BJ (cell line): Measurements from ENCODE around the gene TSKU. TPM values are rescaled to one million over a fixed set of nuclear protein-coding genes. Genes with fewer than 3 reads are reported as not detected.

Experiments used
- CTCF ChIA-PET: fragments of 350-600 bp; formaldehyde crosslinking; extraction: SDS; loops from one replicate; lab custom pipeline; 2021; ENCODE audit warnings: antibody characterized with exemption, inconsistent platforms; lab: Yijun Ruan, JAX
- POLR2A ChIA-PET: fragments of 300-600 bp; sonication (Branson Sonifier 250); formaldehyde crosslinking; extraction: SDS; loops from one replicate; lab custom pipeline; 2021; ENCODE audit warnings: antibody characterized with exemption; lab: Charles Lee
- DNase-seq: peaks from one replicate; pipeline ENCODE4 v3.0.0-alpha.2; 2011; ENCODE audit warnings: low read depth
- H3K27me3 ChIP-seq: 2 replicates; pipeline ENCODE4 v1.6.0; 2011; ENCODE audit warnings: low read length; ENCODE audit not compliant: control insufficient read depth, insufficient read depth
- H3K36me3 ChIP-seq: 2 replicates; pipeline ENCODE4 v1.5.1; 2011; ENCODE audit warnings: low read length; ENCODE audit not compliant: control insufficient read depth, insufficient read depth
- H3K4me3 ChIP-seq: 2 replicates; pipeline ENCODE4 v1.5.1; 2011; ENCODE audit warnings: low read depth, mild to moderate bottlenecking, control low read depth, low read length
- CTCF ChIP-seq: IDR thresholded peaks from 2 replicates; pipeline ENCODE4 v1.5.1; 2011; ENCODE audit warnings: low read depth, mild to moderate bottlenecking, control low read depth, inconsistent platforms, low read length, moderate library complexity; ENCODE audit not compliant: insufficient read depth
- polyA plus RNA-seq: library from polyadenylated mRNA; depleted of rRNA; stranded (reverse); fragments of >200 nt; gene quantifications from 2 replicates; pipeline ENCODE4 v1.2.3, GENCODE V29; 2011

The TSKU gene
- polyA plus RNA-seq, 1 experiment = 27.3 TPM

- H3K27me3 ChIP-seq = no peaks in the 10 kb centered on the region
- ChIA-PET CTCF (interaction anchor here (0.8 to 7.0 kb wide), 4 partner anchors 9 to 74 kb away, joined by 3 to 47 read pairs (median 13); no protein-coding TSS in a partner anchor), POLR2A (no interaction called here)
- H3K36me3 ChIP-seq = peaks cover 9% of the 10 kb centered on the region
- no peak for DNase-seq
- TF ChIP-seq CTCF = no peak
- H3K4me3 ChIP-seq = no peak overlapping the region
These were observed 13.5 kb downstream of the TSKU start for GRCh38 chr11:76796511-76797198.

GRCh38 chr11:76797341-76798201 is 14.4 kb downstream of the TSKU start:
- peaks cover 9% of the 10 kb centered on the region for H3K36me3 ChIP-seq
- H3K4me3 ChIP-seq = no peak overlapping the region
- POLR2A ChIA-PET = no interaction called here
- no peak for TF ChIP-seq CTCF
- CTCF ChIA-PET = interaction anchor here (0.9 to 9.3 kb wide), 13 partner anchors 10 to 294 kb away, joined by 3 to 179 read pairs (median 11); no protein-coding TSS in a partner anchor
- no peak for DNase-seq
- H3K27me3 ChIP-seq = no peaks in the 10 kb centered on the region

GRCh38 chr11:76798202-76798581 is 15.0 kb downstream of the TSKU start:
- ChIA-PET POLR2A (no interaction called here), CTCF (interaction anchor here (0.8 to 9.3 kb wide), 19 partner anchors 11 to 293 kb away, joined by 3 to 179 read pairs (median 7); partner anchors contain the start of gene TSKU)
- Histone ChIP-seq H3K36me3 (peaks cover 9% of the 10 kb centered on the region), H3K27me3 (no peaks in the 10 kb centered on the region), H3K4me3 (no peak overlapping the region)
- DNase-seq = no peak
- no peak for TF ChIP-seq CTCF

- H3K4me3 ChIP-seq = no peak overlapping the region
- DNase-seq = no peak
- peaks cover 9% of the 10 kb centered on the region for H3K36me3 ChIP-seq
- no peaks in the 10 kb centered on the region for H3K27me3 ChIP-seq
- ChIA-PET POLR2A (no interaction called here), CTCF (interaction anchor here (0.5 to 9.3 kb wide), 21 partner anchors 9 to 293 kb away, joined by 3 to 179 read pairs (median 7); partner anchors contain the start of gene TSKU)
- no peak for TF ChIP-seq CTCF
These were observed 15.5 kb downstream of the TSKU start for GRCh38 chr11:76798671-76799065.
